ENCODE results near the gene VIL1.

VIL1 gene

GRCh38 chr2:218406209-218406948 lies 12.5 kb upstream of the VIL1 start:
- DNase-seq (ENCODE audit: low read depth in 2 of 2), result peak; percentile 85 to 88

- DNase-seq (ENCODE audit: low read depth in 2 of 2), result peak in 1 of 2 experiments; percentile 8
These were observed 11.8 kb upstream of the VIL1 start for GRCh38 chr2:218406949-218407618.

- no peak for DNase-seq (ENCODE audit: low read depth in 2 of 2)
These were observed 11.2 kb upstream of the VIL1 start for GRCh38 chr2:218407717-218408116.

GRCh38 chr2:218418321-218418716 lies 604 bp upstream of the VIL1 start:
- DNase-seq (ENCODE audit: low read depth in 2 of 2), result no peak

- DNase-seq (ENCODE audit: low read depth in 2 of 2), result no peak
These were observed 800 bp downstream of the VIL1 start for GRCh38 chr2:218419630-218420216.

- no peak for DNase-seq (ENCODE audit: low read depth in 2 of 2)
These were observed 2.1 kb downstream of the VIL1 start for GRCh38 chr2:218421027-218421426.

GRCh38 chr2:218422403-218423086 lies 3.6 kb downstream of the VIL1 start:
- no peak for DNase-seq (ENCODE audit: low read depth in 2 of 2)

GRCh38 chr2:218423584-218423983 lies 4.7 kb downstream of the VIL1 start:
- no peak for DNase-seq (ENCODE audit: low read depth in 2 of 2)

GRCh38 chr2:218425531-218425930 lies 6.6 kb downstream of the VIL1 start:
- no peak for DNase-seq (ENCODE audit: low read depth in 2 of 2)

- no peak for DNase-seq (ENCODE audit: low read depth in 2 of 2)
These were observed 8.8 kb downstream of the VIL1 start for GRCh38 chr2:218427741-218428140.

GRCh38 chr2:218428846-218429558 lies 10.1 kb downstream of the VIL1 start:
- no peak for DNase-seq (ENCODE audit: low read depth in 2 of 2)

- no peak for DNase-seq (ENCODE audit: low read depth in 2 of 2)
These were observed 11.2 kb downstream of the VIL1 start for GRCh38 chr2:218429911-218430692.

GRCh38 chr2:218430721-218431120 lies 11.8 kb downstream of the VIL1 start:
- no peak for DNase-seq (ENCODE audit: low read depth in 2 of 2)

- no peak for DNase-seq (ENCODE audit: low read depth in 2 of 2)
These were observed 13.0 kb downstream of the VIL1 start for GRCh38 chr2:218431878-218432277.

GRCh38 chr2:218432676-218433365 lies 13.9 kb downstream of the VIL1 start:
- no peak for DNase-seq (ENCODE audit: low read depth in 2 of 2)

- no peak for DNase-seq (ENCODE audit: low read depth in 2 of 2)
These were observed 15.5 kb downstream of the VIL1 start for GRCh38 chr2:218434456-218434855.

GRCh38 chr2:218435003-218435982 lies 16.4 kb downstream of the VIL1 start:
- no peak for DNase-seq (ENCODE audit: low read depth in 2 of 2)

GRCh38 chr2:218436992-218437391 lies 18.1 kb downstream of the VIL1 start:
- DNase-seq (ENCODE audit: low read depth in 2 of 2), result no peak

- DNase-seq (ENCODE audit: low read depth in 2 of 2), result no peak
These were observed 19.0 kb downstream of the VIL1 start for GRCh38 chr2:218437969-218438368.

Measured in fibroblast of skin of left quadriceps (primary cell).